Neutrophil (primary cell): Measurements from ENCODE around the gene COX4I2.

Experiments used
- H3K27ac ChIP-seq: fragments of 200-600 bp; sonication (generic); 2 replicates; pipeline ENCODE4 v1.5.1; 2016; ENCODE audit warnings: mild to moderate bottlenecking, moderate library complexity
- H3K27me3 ChIP-seq: fragments of 200-600 bp; sonication (generic); 2 replicates; pipeline ENCODE4 v1.6.0; 2016; ENCODE audit warnings: mild to moderate bottlenecking
- H3K36me3 ChIP-seq: fragments of 200-600 bp; sonication (generic); 2 replicates; pipeline ENCODE4 v1.5.1; 2017
- H3K4me1 ChIP-seq, 2 experiments: fragments of 200-600 bp in 1 of 2; sonication (generic) in 1 of 2; 1 replicate in 1 of 2; 2 replicates in 1 of 2; pipeline versions ENCODE4 v1.5.1 to v1.6.1; 2013 to 2016; ENCODE audit warnings: low read depth in 1 of 2, low read length in 1 of 2, mild to moderate bottlenecking in 1 of 2, moderate library complexity in 1 of 2; ENCODE audit not compliant: control insufficient read depth in 1 of 2, insufficient read depth in 1 of 2
- H3K4me3 ChIP-seq, 2 experiments: fragments of 200-600 bp in 1 of 2; sonication (generic) in 1 of 2; 1 replicate in 1 of 2; 2 replicates in 1 of 2; pipeline ENCODE4 v1.5.1; 2013 to 2016; ENCODE audit warnings: low read depth in 1 of 2, low read length in 1 of 2, mild to moderate bottlenecking in 1 of 2, moderate library complexity in 1 of 2
- H3K9me3 ChIP-seq: fragments of 200-600 bp; sonication (generic); 2 replicates; pipeline ENCODE4 v1.5.1; 2016
- TF ChIP-seq, protein P1 (sequence below): fragments of 200-600 bp; sonication (generic); IDR thresholded peaks from 2 replicates; pipeline ENCODE4 v1.5.1; 2016; ENCODE audit warnings: antibody characterized with exemption

Gene COX4I2

DNA sequence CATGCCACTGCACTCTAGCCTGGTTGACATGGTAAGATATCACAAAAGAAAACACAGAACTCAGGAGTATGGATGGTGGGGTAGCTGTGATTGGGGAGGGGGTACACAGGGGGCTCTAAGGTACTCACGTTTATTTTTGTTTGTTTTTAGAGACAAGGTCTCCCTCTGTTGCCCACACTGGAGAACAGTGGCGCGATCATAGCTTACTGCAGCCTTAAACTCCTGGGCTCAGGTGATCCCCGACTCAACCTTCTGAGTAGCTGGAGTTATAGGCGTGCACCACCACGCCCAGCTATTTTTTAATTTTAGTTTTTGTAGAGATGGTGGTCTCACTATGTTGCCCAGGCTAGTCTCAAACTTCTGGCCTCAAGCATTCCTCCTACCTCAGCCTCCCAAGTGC is 55.7 kb downstream of the COX4I2 start:
- Histone ChIP-seq H3K36me3 (peaks cover 23% of the 10 kb centered on the region), H3K4me1 (no peaks in the 10 kb centered on the region), H3K27ac (no peak overlapping the region), H3K9me3 (no peaks in the 10 kb centered on the region), H3K4me3 (no peak overlapping the region), H3K27me3 (no peaks in the 10 kb centered on the region)
- TF ChIP-seq, protein P1, sequence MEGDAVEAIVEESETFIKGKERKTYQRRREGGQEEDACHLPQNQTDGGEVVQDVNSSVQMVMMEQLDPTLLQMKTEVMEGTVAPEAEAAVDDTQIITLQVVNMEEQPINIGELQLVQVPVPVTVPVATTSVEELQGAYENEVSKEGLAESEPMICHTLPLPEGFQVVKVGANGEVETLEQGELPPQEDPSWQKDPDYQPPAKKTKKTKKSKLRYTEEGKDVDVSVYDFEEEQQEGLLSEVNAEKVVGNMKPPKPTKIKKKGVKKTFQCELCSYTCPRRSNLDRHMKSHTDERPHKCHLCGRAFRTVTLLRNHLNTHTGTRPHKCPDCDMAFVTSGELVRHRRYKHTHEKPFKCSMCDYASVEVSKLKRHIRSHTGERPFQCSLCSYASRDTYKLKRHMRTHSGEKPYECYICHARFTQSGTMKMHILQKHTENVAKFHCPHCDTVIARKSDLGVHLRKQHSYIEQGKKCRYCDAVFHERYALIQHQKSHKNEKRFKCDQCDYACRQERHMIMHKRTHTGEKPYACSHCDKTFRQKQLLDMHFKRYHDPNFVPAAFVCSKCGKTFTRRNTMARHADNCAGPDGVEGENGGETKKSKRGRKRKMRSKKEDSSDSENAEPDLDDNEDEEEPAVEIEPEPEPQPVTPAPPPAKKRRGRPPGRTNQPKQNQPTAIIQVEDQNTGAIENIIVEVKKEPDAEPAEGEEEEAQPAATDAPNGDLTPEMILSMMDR: no peak

DNA sequence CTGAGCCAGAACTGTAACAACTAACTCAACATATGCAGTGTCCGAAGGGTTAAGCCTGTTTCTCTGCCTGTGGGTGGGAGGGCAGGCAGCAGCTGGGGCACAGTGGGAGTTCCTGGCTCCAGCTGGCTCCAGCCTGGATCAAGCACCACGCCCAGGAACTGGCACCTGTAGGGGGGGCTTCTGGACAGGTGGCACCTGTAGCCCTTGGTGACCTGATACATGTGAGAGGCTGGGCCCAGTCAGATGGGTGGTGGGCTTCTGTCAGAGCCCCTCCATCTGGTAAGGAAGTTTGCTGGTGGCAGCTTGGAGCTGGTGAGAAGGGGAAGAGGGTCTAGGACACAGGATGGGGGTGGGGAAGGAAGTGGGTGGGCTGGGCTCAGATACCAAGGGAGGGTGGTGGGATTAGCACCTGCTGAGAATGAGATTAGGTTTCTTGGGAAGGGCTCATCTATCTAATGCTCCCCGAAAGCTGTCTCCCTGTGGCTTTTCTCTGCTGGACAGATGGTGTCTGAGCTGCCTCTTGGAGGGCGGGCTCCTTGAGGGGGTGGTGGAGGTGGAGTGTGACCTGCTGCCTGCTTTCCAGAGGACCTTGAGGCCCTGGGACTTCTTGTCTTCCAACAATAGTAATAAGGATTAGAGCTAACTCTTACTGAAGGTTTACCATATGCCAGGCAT is 56.4 kb downstream of the COX4I2 start:
- Histone ChIP-seq H3K27ac (no peak overlapping the region), H3K9me3 (no peaks in the 10 kb centered on the region), H3K4me1 (peaks cover 2 to 3% of the 10 kb centered on the region in 2 experiments), H3K4me3 (no peak overlapping the region), H3K27me3 (no peaks in the 10 kb centered on the region), H3K36me3 (peaks cover 23% of the 10 kb centered on the region)
- TF ChIP-seq, protein P1: no peak
